ENCODE data around the gene FAF2.
"Not testable (repeated sequence)": the region's sequence is repeated elsewhere in the genome, so short reads cannot be mapped to it uniquely, and the experiment has no call there.

Gene FAF2

GRCh38 chr5:176406436-176407052 is 41.6 kb upstream of the FAF2 start:
- H3K9ac ChIP-seq (ENCODE audit: low read length): no peak overlapping the region
- no peak overlapping the region for H3K27ac ChIP-seq (ENCODE audit: low read depth, low read length, poor library complexity, severe bottlenecking)

GRCh38 chr5:176407456-176408251 is 40.5 kb upstream of the FAF2 start:
- H3K27ac ChIP-seq (ENCODE audit: low read depth, low read length, poor library complexity, severe bottlenecking): no peak overlapping the region

More at GRCh38 chr5:176406436-176407052, 41.6 kb upstream of the FAF2 start:
- TF ChIP-seq CTCF (IDR thresholded peaks at IDR 0.05; ENCODE audit: low read length): no peak
- TF ChIP-seq EZH2 (IDR thresholded peaks at IDR 0.05; ENCODE audit: borderline replicate concordance, low read length): no peak
- Histone ChIP-seq H3K4me1 (ENCODE audit: insufficient read depth, low read length, severe bottlenecking) (peaks cover 8% of the 10 kb centered on the region), H3K79me2 (ENCODE audit: insufficient read depth, low read length) (no peaks in the 10 kb centered on the region), H3K4me3 (ENCODE audit: low read depth, low read length, poor library complexity, severe bottlenecking) (no peak overlapping the region), H2AFZ (ENCODE audit: low read length) (no peak overlapping the region), H3K4me2 (ENCODE audit: low read length) (no peak overlapping the region), H3K9me2 (ENCODE audit: low read depth, low read length) (no peaks in the 10 kb centered on the region), H3F3A (ENCODE audit: insufficient read depth, low read length) (no peaks in the 10 kb centered on the region), H3K9me3 (ENCODE audit: low read length) (no peaks in the 10 kb centered on the region), H3K36me3 (ENCODE audit: insufficient read depth, low read length) (peaks cover 20% of the 10 kb centered on the region; the same call in 1 of the 2 replicates), H4K20me1 (ENCODE audit: insufficient read depth, low read length) (no peaks in the 10 kb centered on the region), H3K27me3 (ENCODE audit: insufficient read depth, low read length) (no peaks in the 10 kb centered on the region)

GRCh38 chr5:176408252-176408573 is 40.0 kb upstream of the FAF2 start:
- not testable (repeated sequence) for H3K9ac ChIP-seq (ENCODE audit: low read length); H3K27ac ChIP-seq (ENCODE audit: low read depth, low read length, poor library complexity, severe bottlenecking); H3K79me2 ChIP-seq (ENCODE audit: insufficient read depth, low read length); H3K9me2 ChIP-seq (ENCODE audit: low read depth, low read length); H3K4me3 ChIP-seq (ENCODE audit: low read depth, low read length, poor library complexity, severe bottlenecking); H2AFZ ChIP-seq (ENCODE audit: low read length); H3K9me3 ChIP-seq (ENCODE audit: low read length); H4K20me1 ChIP-seq (ENCODE audit: insufficient read depth, low read length); H3K27me3 ChIP-seq (ENCODE audit: insufficient read depth, low read length); H3K4me2 ChIP-seq (ENCODE audit: low read length); H3F3A ChIP-seq (ENCODE audit: insufficient read depth, low read length); H3K4me1 ChIP-seq (ENCODE audit: insufficient read depth, low read length, severe bottlenecking)
- peaks cover 20% of the 10 kb centered on the region; the same call in 1 of the 2 replicates for H3K36me3 ChIP-seq (ENCODE audit: insufficient read depth, low read length)

More at GRCh38 chr5:176407456-176408251, 40.5 kb upstream of the FAF2 start:
- Histone ChIP-seq H3K4me3 (ENCODE audit: low read depth, low read length, poor library complexity, severe bottlenecking) (no peak overlapping the region), H3K9me3 (ENCODE audit: low read length) (no peaks in the 10 kb centered on the region), H3K79me2 (ENCODE audit: insufficient read depth, low read length) (no peaks in the 10 kb centered on the region), H3F3A (ENCODE audit: insufficient read depth, low read length) (no peaks in the 10 kb centered on the region), H3K9me2 (ENCODE audit: low read depth, low read length) (no peaks in the 10 kb centered on the region), H3K27me3 (ENCODE audit: insufficient read depth, low read length) (no peaks in the 10 kb centered on the region), H2AFZ (ENCODE audit: low read length) (no peak overlapping the region), H3K36me3 (ENCODE audit: insufficient read depth, low read length) (peaks cover 20% of the 10 kb centered on the region; the same call in 1 of the 2 replicates), H3K9ac (ENCODE audit: low read length) (no peak overlapping the region), H4K20me1 (ENCODE audit: insufficient read depth, low read length) (no peaks in the 10 kb centered on the region), H3K4me1 (ENCODE audit: insufficient read depth, low read length, severe bottlenecking) (peaks cover 8% of the 10 kb centered on the region), H3K4me2 (ENCODE audit: low read length) (no peak overlapping the region)
- TF ChIP-seq EZH2 (IDR thresholded peaks at IDR 0.05; ENCODE audit: borderline replicate concordance, low read length) (no peak), CTCF (IDR thresholded peaks at IDR 0.05; ENCODE audit: low read length) (no peak)

Data from OCI-LY1 (cell line).